ENCODE results near the gene ADAMTS15. TPM values are rescaled to one million over a fixed set of nuclear protein-coding genes. Genes with fewer than 3 reads are reported as not detected.

The ADAMTS15 gene
- total and polyA plus RNA-seq, 10 of the 15 experiments (the other 5 are each of a cell fraction or from before 2014, with no cell fraction given): not detected

- SMC1A ChIA-PET (ENCODE audit: uncharacterized antibody, unreplicated experiment): no interaction called here
- FAIRE-seq (no peak), ATAC-seq (no peak), DNase-seq (ENCODE audit: low read depth, low spot score) (no peak)
- POLR2A ChIA-PET: no interaction called here
- Histone ChIP-seq H3K27ac (ENCODE audit: control insufficient read depth, insufficient read depth) (no peak overlapping the region), H3K4me1 (ENCODE audit: control insufficient read depth, insufficient read depth, low read length) (no peaks in the 10 kb centered on the region), H3K36me3 (ENCODE audit: control insufficient read depth in 2 of 2, insufficient read depth in 2 of 2, low read length in 1 of 2) (no peaks in the 10 kb centered on the region), H3K9ac (ENCODE audit: control insufficient read depth, insufficient read depth, low read length) (no peak overlapping the region), H3K79me2 (ENCODE audit: control insufficient read depth, insufficient read depth, low read length) (no peaks in the 10 kb centered on the region), H3K9me3 (replicated peaks; ENCODE audit: control insufficient read depth, insufficient read depth, low read length) (no peaks in the 10 kb centered on the region), H3K4me3 (no peak overlapping the region), H2AFZ (ENCODE audit: control insufficient read depth, low read depth, low read length) (no peak overlapping the region), H3K4me2 (ENCODE audit: control insufficient read depth, insufficient read depth) (no peak overlapping the region), H4K20me1 (ENCODE audit: control insufficient read depth, insufficient read depth) (no peaks in the 10 kb centered on the region), H3K27me3 (replicated peaks in 1 of 2; ENCODE audit: control insufficient read depth in 2 of 2, insufficient read depth in 2 of 2, low read length in 1 of 2) (0 out of 4 replicates have a peak, but pooled peaks cover 0 to under 1% of the 10 kb centered on the region in 2 experiments)
- RAD21 ChIA-PET (ENCODE audit: unreplicated experiment): no interaction called here
- WGBS (ENCODE audit: insufficient coverage, insufficient replicate concordance, low lambda C conversion rate, missing lambda C conversion rate): 38% methylated on average over 16 of the region's 20 CpGs
- CTCF ChIA-PET: no interaction called here
- in situ Hi-C loops (cut with MboI) (no loop called here), intact Hi-C loops (cut with micrococcal nuclease; ENCODE audit: unreplicated experiment) (no loop called here)
- no TSS peak for BruUV-seq (replicated peaks)
- TF ChIP-seq TCF7 (IDR thresholded peaks at IDR 0.05; ENCODE audit: borderline replicate concordance): no peak
- TF ChIP-seq EED (IDR thresholded peaks at IDR 0.05; ENCODE audit: low read depth): no peak
- no peak for TF ChIP-seq ZZZ3 (IDR thresholded peaks at IDR 0.05; ENCODE audit: control insufficient read depth, insufficient read length, low read depth)
- TF ChIP-seq TCF12 (IDR thresholded peaks at IDR 0.05; ENCODE audit: low read depth, low read length): no peak
- no peak for TF ChIP-seq SREBF2 (IDR thresholded peaks at IDR 0.05; ENCODE audit: low read length)
- no peak for TF ChIP-seq TARDBP (IDR thresholded peaks at IDR 0.05; ENCODE audit: borderline replicate concordance)
- no peak for TF ChIP-seq NFXL1 (IDR thresholded peaks at IDR 0.05; ENCODE audit: borderline replicate concordance)
- TF ChIP-seq SUZ12 (IDR thresholded peaks at IDR 0.05; ENCODE audit: unreplicated experiment): no peak
- TF ChIP-seq SREBF1 (IDR thresholded peaks at IDR 0.05; ENCODE audit: low read length): no peak
- no peak for TF ChIP-seq ASH2L (IDR thresholded peaks at IDR 0.05; ENCODE audit: borderline replicate concordance, low read depth)
- no peak for TF ChIP-seq ATF7 (IDR thresholded peaks at IDR 0.05; ENCODE audit: low read depth)
- no peak for TF ChIP-seq E2F4 (IDR thresholded peaks at IDR 0.05; ENCODE audit: low read depth, low read length)
- no peak for TF ChIP-seq POLR2AphosphoS5 (IDR thresholded peaks at IDR 0.05; ENCODE audit: low read length)
Observed at GRCh38 chr11:130470832-130471706, 22.6 kb downstream of the ADAMTS15 start.
